ENCODE data around the gene EHMT1.

EHMT1 gene

DNA sequence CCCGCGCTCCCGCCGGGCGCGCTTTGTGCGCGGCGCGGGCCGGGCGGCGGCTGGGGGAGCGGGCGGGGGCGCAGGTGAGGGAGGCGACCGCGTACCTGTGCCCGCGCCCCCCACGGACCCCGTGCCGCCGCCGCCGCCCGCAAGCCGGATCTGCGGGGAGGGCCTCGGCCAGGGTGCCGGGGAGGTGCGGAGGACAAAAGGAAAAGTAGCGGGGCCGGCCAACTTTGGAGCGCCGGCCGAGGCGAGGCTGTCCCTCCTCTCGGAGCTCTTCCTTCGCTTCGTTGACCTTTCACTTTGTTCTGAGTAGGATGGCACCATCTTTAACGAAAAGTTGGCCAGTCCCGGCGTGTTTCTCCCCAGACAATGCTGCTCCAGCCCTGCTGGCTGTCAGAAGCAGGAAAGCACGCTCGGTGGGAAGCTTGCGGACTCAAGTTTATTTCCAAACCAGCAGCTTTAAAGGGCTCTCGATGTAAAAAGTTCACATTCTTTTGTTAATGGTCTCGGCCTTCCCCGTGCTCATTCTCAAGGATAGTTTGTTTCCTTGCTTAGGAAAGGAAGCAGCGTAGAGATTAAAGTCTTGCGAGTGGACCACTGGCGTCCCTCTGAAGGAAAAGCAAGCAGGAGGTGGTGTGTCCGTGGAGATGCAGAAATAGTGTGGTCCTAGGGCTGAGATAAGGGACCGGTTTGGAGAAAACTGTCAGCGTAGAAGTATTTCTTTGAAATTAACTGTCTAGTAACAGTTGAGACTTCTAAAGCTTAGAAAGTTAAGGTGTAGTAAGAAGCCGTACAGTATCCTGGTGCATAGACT lies 639 bp downstream of the EHMT1 start:
- peaks cover 23 to 28% of the 10 kb centered on the region in 2 experiments for H3K36me3 ChIP-seq (ENCODE audit: control insufficient read depth in 1 of 2, insufficient read depth in 2 of 2, low read depth in 1 of 2, low read length in 2 of 2)
- H2BK15ac ChIP-seq (ENCODE audit: low read depth, poor library complexity, severe bottlenecking) = no peak overlapping the region
- peak overlapping the region; percentile 97 for H3K9ac ChIP-seq (ENCODE audit: low read length)
- peak overlapping the region in 1 of 2 experiments; percentile 69 for H3K14ac ChIP-seq (ENCODE audit: low read length in 2 of 2)
- no peaks in the 10 kb centered on the region for H3K27me3 ChIP-seq (ENCODE audit: control insufficient read depth in 1 of 2, insufficient read depth in 1 of 2, low read length in 2 of 2)
- no peak overlapping the region for H2AK5ac ChIP-seq (ENCODE audit: low read length, severe bottlenecking)
- H3K4me2 ChIP-seq (ENCODE audit: low read length, poor library complexity, severe bottlenecking) = peak overlapping the region; percentile 75
- H4K8ac ChIP-seq (ENCODE audit: low read length) = peak overlapping the region; percentile 43
- peak overlapping the region; percentile 81 for H3K27ac ChIP-seq (ENCODE audit: low read length, poor library complexity, severe bottlenecking)
- no peak overlapping the region for H2BK5ac ChIP-seq (ENCODE audit: low read depth, low read length, poor library complexity, severe bottlenecking)
- DNase-seq = peak; percentile 61
- no peak overlapping the region for H4K91ac ChIP-seq (ENCODE audit: low read length)
- H2BK120ac ChIP-seq (ENCODE audit: low read depth, low read length) = peak overlapping the region; percentile 54
- peak overlapping the region; percentile 71 to 84 for H3K18ac ChIP-seq (ENCODE audit: low read depth in 1 of 2, low read length in 2 of 2)
- H3K79me1 ChIP-seq (replicated peaks; ENCODE audit: low read length, poor library complexity, severe bottlenecking) = peaks cover 18% of the 10 kb centered on the region
- WGBS = 4% methylated on average over 41 of the region's 58 CpGs
- peak overlapping the region; percentile 66 for H2AFZ ChIP-seq (ENCODE audit: low read depth, low read length)
- H3K4me1 ChIP-seq (ENCODE audit: control insufficient read depth, insufficient read depth, low read depth, low read length) = peaks cover 16% of the 10 kb centered on the region
- H3K4me3 ChIP-seq (ENCODE audit: insufficient read depth in 1 of 2, low read depth in 1 of 2, low read length in 2 of 2) = peak overlapping the region; percentile 74 to 97
- no peak overlapping the region for H2BK12ac ChIP-seq (ENCODE audit: low read length in 2 of 2)
- H3K9me3 ChIP-seq (ENCODE audit: control insufficient read depth, low read length) = no peaks in the 10 kb centered on the region
- peak overlapping the region in 1 of 2 experiments; percentile 84 for H3K4ac ChIP-seq (ENCODE audit: low read depth in 1 of 2, low read length in 2 of 2)
- peak overlapping the region in 1 of 2 experiments; percentile 76 for H3K23ac ChIP-seq (ENCODE audit: low read length in 2 of 2)

DNA sequence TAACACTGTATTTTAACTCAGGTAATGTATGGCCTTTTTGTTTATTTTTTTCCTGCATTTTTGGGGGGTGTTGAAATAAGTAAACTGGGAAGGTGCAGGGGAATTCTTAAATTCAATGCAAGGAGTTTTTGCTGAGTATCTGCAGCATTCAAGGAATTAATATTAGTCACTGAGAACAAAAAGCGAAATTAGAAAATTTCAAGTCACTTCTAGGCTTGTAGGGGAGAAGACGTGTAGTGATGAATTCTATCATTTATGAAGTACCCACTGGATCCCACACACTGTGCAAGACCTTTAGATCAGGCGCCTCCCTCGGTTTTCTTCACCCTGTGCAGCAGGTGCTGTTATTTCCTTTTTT lies 1.2 kb downstream of the EHMT1 start:
- DNase-seq = no peak
- H3K4me1 ChIP-seq (ENCODE audit: control insufficient read depth, insufficient read depth, low read depth, low read length) = peaks cover 15% of the 10 kb centered on the region
- peaks cover 20 to 28% of the 10 kb centered on the region in 2 experiments for H3K36me3 ChIP-seq (ENCODE audit: control insufficient read depth in 1 of 2, insufficient read depth in 2 of 2, low read depth in 1 of 2, low read length in 2 of 2)
- no peaks in the 10 kb centered on the region for H3K9me3 ChIP-seq (ENCODE audit: control insufficient read depth, low read length)
- peak overlapping the region; percentile 97 for H3K9ac ChIP-seq (ENCODE audit: low read length)
- peak overlapping the region; percentile 75 for H3K4me2 ChIP-seq (ENCODE audit: low read length, poor library complexity, severe bottlenecking)
- H2BK120ac ChIP-seq (ENCODE audit: low read depth, low read length) = no peak overlapping the region
- H3K18ac ChIP-seq (ENCODE audit: low read depth in 1 of 2, low read length in 2 of 2) = no peak overlapping the region
- no peaks in the 10 kb centered on the region for H3K27me3 ChIP-seq (ENCODE audit: control insufficient read depth in 1 of 2, insufficient read depth in 1 of 2, low read length in 2 of 2)
- H2BK5ac ChIP-seq (ENCODE audit: low read depth, low read length, poor library complexity, severe bottlenecking) = no peak overlapping the region
- H3K79me1 ChIP-seq (replicated peaks; ENCODE audit: low read length, poor library complexity, severe bottlenecking) = peaks cover 13% of the 10 kb centered on the region
- H2BK15ac ChIP-seq (ENCODE audit: low read depth, poor library complexity, severe bottlenecking) = no peak overlapping the region
- no peak overlapping the region for H2BK12ac ChIP-seq (ENCODE audit: low read length in 2 of 2)
- H3K23ac ChIP-seq (ENCODE audit: low read length in 2 of 2) = no peak overlapping the region
- H3K14ac ChIP-seq (ENCODE audit: low read length in 2 of 2) = no peak overlapping the region
- H2AK5ac ChIP-seq (ENCODE audit: low read length, severe bottlenecking) = no peak overlapping the region
- H4K91ac ChIP-seq (ENCODE audit: low read length) = no peak overlapping the region
- no peak overlapping the region for H3K27ac ChIP-seq (ENCODE audit: low read length, poor library complexity, severe bottlenecking)
- no peak overlapping the region for H4K8ac ChIP-seq (ENCODE audit: low read length)
- H3K4ac ChIP-seq (ENCODE audit: low read depth in 1 of 2, low read length in 2 of 2) = no peak overlapping the region
- H3K4me3 ChIP-seq (ENCODE audit: insufficient read depth in 1 of 2, low read depth in 1 of 2, low read length in 2 of 2) = peak overlapping the region in 1 of 2 experiments; percentile 97
- 95% methylated on average over 2 of the region's 4 CpGs for WGBS
- no peak overlapping the region for H2AFZ ChIP-seq (ENCODE audit: low read depth, low read length)

DNA sequence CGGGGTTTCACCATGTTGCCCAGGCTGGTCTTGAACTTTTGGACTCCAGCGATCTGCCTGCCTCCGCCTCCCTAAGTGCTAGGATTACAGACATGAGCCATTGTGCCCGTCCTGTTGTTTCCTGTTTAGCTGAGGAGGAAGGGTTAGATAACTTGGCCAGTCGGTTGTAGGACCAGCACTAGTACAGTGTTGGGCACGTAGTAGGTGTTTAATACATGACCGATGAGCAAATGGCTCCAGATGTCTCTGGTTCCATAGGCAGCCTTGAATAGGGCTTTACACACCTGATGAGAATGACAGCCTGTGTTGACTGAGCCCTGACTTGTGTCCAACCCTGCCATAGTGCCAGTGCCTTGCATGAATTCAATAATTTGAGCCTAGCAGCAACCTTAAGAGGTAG lies 1.8 kb downstream of the EHMT1 start:
- WGBS = 91% methylated on average over 7 of the region's 7 CpGs
- H3K27me3 ChIP-seq (ENCODE audit: control insufficient read depth in 1 of 2, insufficient read depth in 1 of 2, low read length in 2 of 2) = no peaks in the 10 kb centered on the region
- H2AK5ac ChIP-seq (ENCODE audit: low read length, severe bottlenecking) = no peak overlapping the region
- no peak overlapping the region for H3K4me2 ChIP-seq (ENCODE audit: low read length, poor library complexity, severe bottlenecking)
- no peak overlapping the region for H2BK12ac ChIP-seq (ENCODE audit: low read length in 2 of 2)
- peaks cover 15% of the 10 kb centered on the region for H3K4me1 ChIP-seq (ENCODE audit: control insufficient read depth, insufficient read depth, low read depth, low read length)
- H2BK120ac ChIP-seq (ENCODE audit: low read depth, low read length) = no peak overlapping the region
- no peak overlapping the region for H4K8ac ChIP-seq (ENCODE audit: low read length)
- H3K79me1 ChIP-seq (replicated peaks; ENCODE audit: low read length, poor library complexity, severe bottlenecking) = peaks cover 9% of the 10 kb centered on the region
- peak overlapping the region; percentile 97 for H3K9ac ChIP-seq (ENCODE audit: low read length)
- H2BK15ac ChIP-seq (ENCODE audit: low read depth, poor library complexity, severe bottlenecking) = no peak overlapping the region
- no peak for DNase-seq
- no peak overlapping the region for H4K91ac ChIP-seq (ENCODE audit: low read length)
- no peak overlapping the region for H3K14ac ChIP-seq (ENCODE audit: low read length in 2 of 2)
- H3K36me3 ChIP-seq (ENCODE audit: control insufficient read depth in 1 of 2, insufficient read depth in 2 of 2, low read depth in 1 of 2, low read length in 2 of 2) = peaks cover 15 to 22% of the 10 kb centered on the region in 2 experiments
- no peak overlapping the region for H3K4ac ChIP-seq (ENCODE audit: low read depth in 1 of 2, low read length in 2 of 2)
- no peak overlapping the region for H3K18ac ChIP-seq (ENCODE audit: low read depth in 1 of 2, low read length in 2 of 2)
- H3K9me3 ChIP-seq (ENCODE audit: control insufficient read depth, low read length) = no peaks in the 10 kb centered on the region
- no peak overlapping the region for H3K23ac ChIP-seq (ENCODE audit: low read length in 2 of 2)
- H3K27ac ChIP-seq (ENCODE audit: low read length, poor library complexity, severe bottlenecking) = no peak overlapping the region
- no peak overlapping the region for H2AFZ ChIP-seq (ENCODE audit: low read depth, low read length)
- no peak overlapping the region for H2BK5ac ChIP-seq (ENCODE audit: low read depth, low read length, poor library complexity, severe bottlenecking)
- H3K4me3 ChIP-seq (ENCODE audit: insufficient read depth in 1 of 2, low read depth in 1 of 2, low read length in 2 of 2) = peak overlapping the region in 1 of 2 experiments; percentile 97

DNA sequence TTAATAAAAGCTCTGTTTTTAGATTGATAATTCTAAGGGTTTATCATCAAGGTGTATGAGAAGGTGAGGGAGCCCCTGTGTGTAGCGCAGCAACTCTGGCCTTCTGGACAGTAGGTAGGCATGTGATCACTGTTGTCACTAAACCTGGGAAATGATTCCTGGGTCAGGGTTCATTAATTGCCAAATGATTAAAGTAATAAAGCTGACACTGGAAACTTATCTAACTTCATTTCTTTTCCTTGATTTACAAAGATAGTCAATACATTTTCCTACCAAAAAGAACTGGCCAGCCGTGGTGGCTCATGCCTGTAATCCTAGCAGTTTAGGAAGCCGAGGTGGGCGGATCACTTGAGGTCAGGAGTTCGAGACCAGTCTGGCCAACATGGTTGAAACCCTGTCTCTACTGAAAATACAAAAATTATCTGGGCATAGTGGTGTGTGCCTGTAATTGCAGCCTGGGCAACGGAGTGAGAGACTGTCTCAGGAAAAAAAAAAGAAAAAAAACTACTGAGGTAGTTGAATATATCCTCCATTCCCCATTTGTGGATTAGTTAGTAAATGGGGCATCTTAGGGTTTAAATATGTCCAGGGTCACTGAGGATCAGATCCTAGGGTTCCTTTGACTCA lies 2.4 kb downstream of the EHMT1 start:
- H3K27me3 ChIP-seq (ENCODE audit: control insufficient read depth in 1 of 2, insufficient read depth in 1 of 2, low read length in 2 of 2) = no peaks in the 10 kb centered on the region
- H2BK12ac ChIP-seq (ENCODE audit: low read length in 2 of 2) = no peak overlapping the region
- peaks cover 6% of the 10 kb centered on the region for H3K79me1 ChIP-seq (replicated peaks; ENCODE audit: low read length, poor library complexity, severe bottlenecking)
- peak overlapping the region in 1 of 2 experiments; percentile 97 for H3K4me3 ChIP-seq (ENCODE audit: insufficient read depth in 1 of 2, low read depth in 1 of 2, low read length in 2 of 2)
- no peak overlapping the region for H4K91ac ChIP-seq (ENCODE audit: low read length)
- 81% methylated on average over 5 of the region's 6 CpGs for WGBS
- H3K4me1 ChIP-seq (ENCODE audit: control insufficient read depth, insufficient read depth, low read depth, low read length) = peaks cover 15% of the 10 kb centered on the region
- H3K4ac ChIP-seq (ENCODE audit: low read depth in 1 of 2, low read length in 2 of 2) = no peak overlapping the region
- H4K8ac ChIP-seq (ENCODE audit: low read length) = no peak overlapping the region
- H2BK120ac ChIP-seq (ENCODE audit: low read depth, low read length) = no peak overlapping the region
- H3K23ac ChIP-seq (ENCODE audit: low read length in 2 of 2) = no peak overlapping the region
- H3K18ac ChIP-seq (ENCODE audit: low read depth in 1 of 2, low read length in 2 of 2) = no peak overlapping the region
- H3K9ac ChIP-seq (ENCODE audit: low read length) = peak overlapping the region; percentile 97
- no peaks in the 10 kb centered on the region for H3K9me3 ChIP-seq (ENCODE audit: control insufficient read depth, low read length)
- H2AK5ac ChIP-seq (ENCODE audit: low read length, severe bottlenecking) = no peak overlapping the region
- no peak overlapping the region for H2BK5ac ChIP-seq (ENCODE audit: low read depth, low read length, poor library complexity, severe bottlenecking)
- peaks cover 10 to 18% of the 10 kb centered on the region in 2 experiments for H3K36me3 ChIP-seq (ENCODE audit: control insufficient read depth in 1 of 2, insufficient read depth in 2 of 2, low read depth in 1 of 2, low read length in 2 of 2)
- peak; percentile 57 for DNase-seq
- H2BK15ac ChIP-seq (ENCODE audit: low read depth, poor library complexity, severe bottlenecking) = no peak overlapping the region
- no peak overlapping the region for H2AFZ ChIP-seq (ENCODE audit: low read depth, low read length)
- H3K14ac ChIP-seq (ENCODE audit: low read length in 2 of 2) = no peak overlapping the region
- no peak overlapping the region for H3K27ac ChIP-seq (ENCODE audit: low read length, poor library complexity, severe bottlenecking)
- no peak overlapping the region for H3K4me2 ChIP-seq (ENCODE audit: low read length, poor library complexity, severe bottlenecking)
